HG03060 (cell line): ENCODE results near the gene RBM39.
"Not testable (repeated sequence)": the region's sequence is repeated elsewhere in the genome, so short reads cannot be mapped to it uniquely, and the experiment has no call there.

Experiments used
- ATAC-seq: cut with Tn5 transposase; IDR thresholded peaks from one replicate; pipeline ENCODE4 v1.9.1; 2021; ENCODE audit warnings: low read depth, moderate number of reproducible peaks; ENCODE audit not compliant: unreplicated experiment

RBM39 gene

DNA sequence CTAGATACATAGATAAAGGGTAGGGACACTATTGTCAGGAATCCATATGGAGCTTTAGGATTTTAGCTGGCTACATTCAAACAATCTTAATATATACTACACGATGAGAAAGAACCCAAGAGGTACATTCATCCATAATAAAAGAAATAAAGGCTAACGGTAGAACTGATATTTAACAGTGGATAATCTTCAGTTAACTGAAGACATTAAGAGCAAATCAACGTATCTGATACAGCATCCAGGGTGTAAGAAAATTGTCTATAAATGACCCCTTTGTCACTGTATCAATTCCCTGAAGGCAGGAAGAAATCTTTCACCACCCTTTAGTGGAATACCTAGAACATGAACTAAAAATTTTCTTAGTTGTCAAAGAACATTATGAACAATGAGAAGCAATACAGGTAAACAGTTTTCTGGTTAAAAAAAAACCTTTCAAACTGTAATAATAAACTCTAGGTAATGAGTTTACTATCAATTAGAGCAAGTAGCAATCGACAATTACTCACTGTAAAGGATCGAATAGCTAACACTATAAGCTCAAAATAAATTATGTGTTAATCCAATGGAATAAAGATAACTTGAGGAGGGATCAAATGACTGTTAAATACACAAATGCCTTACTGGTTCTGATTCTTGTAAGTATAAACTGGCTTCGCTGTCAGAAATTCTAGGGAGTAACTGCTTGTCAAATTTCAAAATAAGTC, 31.0 kb downstream of the RBM39 start:
- no peak for ATAC-seq

DNA sequence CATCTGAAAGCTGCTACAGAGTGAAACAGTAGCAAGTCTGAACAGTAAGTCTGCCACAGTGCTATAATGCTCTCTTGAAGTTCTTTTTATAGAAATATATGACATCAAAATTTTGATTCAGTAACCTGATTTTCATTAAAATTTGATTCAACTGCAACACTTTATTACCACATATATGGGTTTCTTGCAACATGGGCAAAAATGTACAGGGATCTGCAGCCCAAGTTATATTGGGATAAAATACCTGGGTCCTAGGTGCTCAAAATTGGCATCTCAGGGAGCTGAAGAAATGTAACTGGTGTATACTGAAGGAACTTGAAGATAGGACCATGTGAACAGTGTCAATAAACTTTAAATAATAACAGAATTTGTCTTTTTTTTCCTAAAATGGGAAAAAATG, 32.0 kb downstream of the RBM39 start:
- no peak for ATAC-seq

DNA sequence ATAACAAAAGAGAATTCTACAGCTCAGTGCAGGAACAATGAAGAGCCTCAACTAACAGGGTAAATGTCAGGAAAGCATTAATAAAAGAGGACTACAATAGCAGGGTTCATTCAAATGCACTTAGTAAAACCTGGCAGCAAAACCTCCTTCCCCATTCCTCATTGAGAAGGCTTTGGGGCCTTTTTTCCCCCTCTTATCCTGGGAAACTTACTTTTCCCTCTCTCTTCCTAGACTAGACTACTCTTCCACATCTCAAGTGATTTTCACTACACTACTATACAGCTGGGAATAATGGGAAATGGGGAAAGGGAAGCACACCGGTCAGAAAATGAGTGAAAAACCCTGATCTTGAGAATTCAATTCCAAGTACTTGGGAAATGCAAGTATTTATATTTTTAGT, 32.8 kb downstream of the RBM39 start:
- ATAC-seq: no peak

DNA sequence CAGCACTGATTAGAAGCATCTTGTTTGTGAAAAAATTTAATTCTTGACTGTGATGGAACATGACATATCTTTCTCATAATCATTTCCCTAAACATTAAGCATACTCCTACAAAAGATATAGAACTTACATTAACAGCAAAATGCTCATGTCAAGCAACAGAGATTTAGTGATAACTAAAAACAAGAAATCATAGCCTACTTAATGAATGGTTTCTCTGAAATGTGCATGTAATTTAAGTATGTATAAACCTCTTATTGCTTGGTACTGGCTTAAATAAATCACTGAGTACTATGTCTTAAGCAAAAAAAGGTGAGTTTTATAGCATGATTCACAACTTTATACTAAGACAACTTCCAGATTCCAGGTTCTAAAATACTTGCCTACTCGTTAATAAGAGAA, 33.6 kb downstream of the RBM39 start:
- ATAC-seq: no peak

DNA sequence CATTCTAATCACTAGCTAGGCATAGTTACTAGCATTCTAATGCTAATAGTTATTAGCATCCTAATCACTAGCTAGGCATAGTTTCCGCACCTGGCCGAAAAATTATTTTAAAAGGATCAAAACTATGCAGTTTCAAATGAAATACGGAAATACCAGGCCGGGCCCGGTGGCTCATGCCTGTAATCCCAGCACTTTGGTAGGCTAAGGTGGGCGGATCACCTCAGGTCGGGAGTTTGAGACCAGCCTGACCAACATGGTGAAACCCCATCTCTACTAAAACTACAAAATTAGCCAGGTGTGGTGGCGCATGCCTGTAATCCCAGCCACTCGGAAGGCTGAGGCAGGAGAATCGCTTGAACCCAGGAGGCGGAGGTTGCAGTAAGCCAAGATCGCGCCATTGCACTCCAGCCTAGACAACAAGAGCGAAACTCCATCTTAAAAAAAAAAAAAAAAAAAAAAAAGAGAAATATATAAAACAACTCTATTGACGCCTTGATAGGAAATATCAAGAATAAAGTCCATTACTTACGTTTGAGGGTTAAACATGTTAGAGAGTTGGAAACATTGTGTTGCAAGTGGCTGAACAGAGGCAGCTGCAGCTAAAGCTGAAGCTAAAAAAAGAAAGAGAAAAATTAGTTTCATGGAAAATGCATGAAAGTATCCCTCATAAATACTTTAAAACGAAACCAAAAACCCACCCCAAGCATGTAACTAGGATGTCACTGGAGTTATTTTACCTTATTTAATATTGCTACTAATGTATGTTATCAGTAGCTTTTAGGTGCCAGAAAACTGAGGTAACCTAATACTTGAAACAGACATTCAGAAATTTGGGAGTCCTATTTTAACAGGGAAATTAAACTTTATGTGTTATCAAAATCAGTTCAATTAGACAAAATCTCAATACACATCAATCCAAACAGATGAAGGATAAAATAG, 35.2 kb downstream of the RBM39 start:
- not testable (repeated sequence) for ATAC-seq

DNA sequence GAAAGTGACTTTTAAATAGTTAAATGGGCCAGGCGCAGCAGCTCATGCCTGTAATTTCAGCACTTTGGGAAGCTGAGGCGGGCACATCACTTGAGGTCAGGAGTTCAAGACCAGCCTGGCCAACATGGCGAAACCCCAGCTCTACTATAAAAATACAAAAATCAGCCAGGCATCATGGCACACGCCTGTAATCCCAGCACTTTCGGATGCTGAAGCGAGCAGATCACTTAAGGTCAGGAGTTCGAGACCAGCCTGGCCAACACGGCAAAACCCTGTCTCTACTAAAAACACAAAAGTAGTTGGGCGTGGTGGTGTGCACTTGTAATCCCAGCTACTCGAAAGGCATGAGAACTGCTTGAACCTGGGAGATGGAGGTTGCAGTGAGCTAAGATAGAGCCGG, 36.2 kb downstream of the RBM39 start:
- not testable (repeated sequence) for ATAC-seq

DNA sequence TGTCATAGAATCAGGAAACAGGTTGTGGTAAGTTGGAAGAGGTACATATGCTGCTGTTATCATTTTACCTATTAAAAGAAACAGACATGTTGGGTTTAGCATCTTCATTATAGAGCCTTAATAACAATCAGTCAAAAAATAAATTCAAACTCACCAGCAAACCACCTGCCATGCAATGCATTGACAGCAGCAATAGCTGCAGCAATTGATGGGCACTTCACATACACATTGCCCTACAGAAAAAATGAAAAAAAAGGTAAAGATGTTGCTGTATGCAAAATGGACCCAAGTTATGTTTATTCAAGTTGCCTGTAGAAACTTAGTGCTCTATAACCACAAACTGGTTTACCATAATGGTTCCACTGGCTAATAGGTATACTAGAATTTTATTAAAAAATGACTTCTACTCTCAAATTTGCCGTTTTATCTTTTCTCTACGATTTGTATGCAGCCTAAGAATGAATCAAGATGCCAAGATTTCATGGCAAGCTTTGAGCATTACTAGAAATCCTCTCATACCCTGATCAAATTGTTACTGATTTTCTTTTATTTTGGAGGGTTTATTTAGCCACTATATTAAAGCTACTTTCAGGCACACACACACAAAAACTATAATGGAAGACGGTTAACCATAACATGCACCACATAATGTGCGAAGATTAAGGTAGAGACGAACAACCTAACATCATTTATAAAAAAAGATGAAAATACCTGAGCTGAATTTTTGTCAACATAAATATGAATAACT, 37.4 kb downstream of the RBM39 start:
- no peak for ATAC-seq

DNA sequence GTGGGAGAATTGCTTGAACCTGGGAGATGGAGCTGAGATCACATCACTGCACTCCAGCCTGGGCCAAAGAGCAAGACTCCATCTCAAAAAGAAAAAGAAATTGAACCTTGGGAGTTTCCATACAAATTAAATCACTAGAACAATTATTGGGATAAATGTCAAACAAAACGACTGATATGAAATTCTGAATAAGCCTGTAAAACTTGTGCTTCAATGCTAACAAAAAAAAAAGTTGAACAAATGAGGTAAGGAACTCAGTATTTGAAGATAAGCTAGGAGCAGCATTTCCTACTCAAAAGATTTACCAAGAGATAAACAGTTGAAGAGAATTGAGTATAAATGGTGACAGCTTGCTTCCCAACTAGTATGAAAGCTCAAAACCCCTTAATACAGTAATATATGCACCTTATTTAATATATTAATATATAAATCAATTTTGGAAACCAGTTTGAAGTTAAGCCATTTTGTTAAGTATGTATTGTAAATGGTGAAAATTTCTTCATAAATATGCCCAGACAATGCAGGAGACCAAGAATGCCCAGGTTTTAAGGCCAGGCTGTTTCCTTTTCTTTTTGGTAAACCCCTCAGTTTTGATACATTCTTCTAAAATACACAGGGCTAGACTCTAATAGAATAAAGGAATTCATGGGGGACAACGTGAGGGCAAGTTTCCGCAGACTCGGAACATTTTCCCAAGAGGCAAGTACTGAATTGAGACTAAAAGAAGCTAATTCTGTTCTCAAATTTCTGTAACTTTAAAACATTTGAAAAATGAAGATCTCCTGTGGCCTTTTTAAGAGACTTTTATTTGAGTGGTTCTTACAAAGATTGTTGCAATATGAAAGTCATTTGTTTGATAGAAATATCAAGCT, 39.0 kb downstream of the RBM39 start:
- no peak for ATAC-seq

DNA sequence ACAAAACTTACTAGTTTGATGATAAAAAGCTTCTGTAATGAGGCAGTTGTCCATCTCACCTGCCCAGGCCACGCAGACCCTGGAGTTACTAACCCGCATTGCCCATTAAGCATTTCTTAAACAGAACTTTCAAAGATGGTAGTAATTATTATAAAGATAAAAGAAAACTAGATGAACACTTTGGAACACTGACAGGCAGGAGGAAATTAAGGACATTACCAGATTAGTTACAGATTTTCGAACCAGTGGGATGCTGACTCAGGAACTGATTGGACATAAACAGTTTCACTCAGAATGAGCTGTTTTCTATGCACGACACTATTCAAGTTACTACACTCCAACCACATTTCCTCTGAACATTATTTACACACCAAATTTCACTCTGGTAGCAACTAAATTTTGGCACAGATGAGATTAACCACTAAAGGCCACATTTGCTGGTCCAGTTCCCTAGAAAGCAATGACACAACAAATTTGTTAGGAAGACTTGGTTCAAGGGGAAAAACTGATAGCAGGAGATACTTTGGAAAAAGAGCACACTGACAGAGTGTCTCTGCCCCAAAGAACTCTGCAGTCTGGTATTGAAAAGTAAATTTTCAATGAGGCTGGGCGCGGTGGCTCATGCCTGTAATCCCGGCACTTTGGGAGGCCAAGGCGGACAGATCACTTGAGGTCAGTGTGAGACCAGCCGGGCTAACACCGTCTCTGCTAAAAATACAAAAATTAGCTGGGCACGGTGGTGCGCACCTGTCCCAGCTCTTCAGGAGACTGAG, 39.8 kb downstream of the RBM39 start:
- no peak for ATAC-seq

DNA sequence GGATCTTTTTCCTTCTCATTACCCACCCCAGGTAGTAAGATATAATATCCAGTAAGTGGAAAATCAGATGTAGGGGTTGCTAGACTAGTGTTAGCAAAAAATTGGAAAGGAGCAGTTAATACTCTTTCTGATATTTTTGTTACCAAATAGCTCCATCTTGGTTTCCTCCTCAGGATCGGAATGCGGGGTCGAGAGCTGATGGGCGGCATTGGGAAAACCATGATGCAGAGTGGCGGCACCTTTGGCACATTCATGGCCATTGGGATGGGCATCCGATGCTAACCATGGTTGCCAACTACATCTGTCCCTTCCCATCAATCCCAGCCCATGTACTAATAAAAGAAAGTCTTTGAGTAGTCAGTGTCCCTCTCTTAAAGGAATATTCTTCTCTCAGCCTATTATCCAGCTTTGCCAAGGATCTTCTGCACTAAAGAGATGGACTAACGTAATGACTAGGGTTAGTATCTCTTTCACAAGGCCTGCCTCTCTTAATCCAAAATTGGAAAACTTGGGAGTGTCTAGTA, 41.4 kb downstream of the RBM39 start:
- no peak for ATAC-seq

DNA sequence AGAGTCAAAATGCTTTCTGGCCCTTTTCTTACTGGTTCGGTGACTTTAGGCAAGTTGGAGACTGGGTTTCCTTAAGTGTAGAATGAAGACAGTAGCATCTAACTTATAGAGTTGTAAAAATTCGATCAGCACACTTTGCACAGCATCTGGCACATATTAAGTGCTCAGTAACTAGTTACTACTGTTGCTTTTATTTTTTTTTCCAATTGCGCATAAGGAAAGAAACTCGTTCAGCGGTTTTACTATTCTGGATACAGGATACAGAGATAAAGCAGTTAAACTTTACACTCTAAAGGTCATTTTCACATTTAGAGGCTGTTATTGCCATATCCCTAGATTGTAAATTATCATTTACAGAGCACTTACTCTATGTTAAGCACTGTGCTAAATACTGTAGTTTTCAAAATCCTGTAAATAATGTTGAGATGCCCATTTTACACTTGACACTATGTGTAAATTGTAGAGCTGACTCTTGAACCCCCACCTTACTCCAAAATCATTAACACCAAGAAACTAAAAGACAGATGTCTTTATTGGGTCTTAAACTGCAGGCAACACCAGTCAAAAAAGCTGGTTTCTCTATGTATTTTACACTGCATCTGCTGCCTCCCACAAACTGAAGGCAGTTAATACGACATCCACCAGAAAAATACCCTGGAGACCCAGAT, 42.0 kb downstream of the RBM39 start:
- no peak for ATAC-seq

DNA sequence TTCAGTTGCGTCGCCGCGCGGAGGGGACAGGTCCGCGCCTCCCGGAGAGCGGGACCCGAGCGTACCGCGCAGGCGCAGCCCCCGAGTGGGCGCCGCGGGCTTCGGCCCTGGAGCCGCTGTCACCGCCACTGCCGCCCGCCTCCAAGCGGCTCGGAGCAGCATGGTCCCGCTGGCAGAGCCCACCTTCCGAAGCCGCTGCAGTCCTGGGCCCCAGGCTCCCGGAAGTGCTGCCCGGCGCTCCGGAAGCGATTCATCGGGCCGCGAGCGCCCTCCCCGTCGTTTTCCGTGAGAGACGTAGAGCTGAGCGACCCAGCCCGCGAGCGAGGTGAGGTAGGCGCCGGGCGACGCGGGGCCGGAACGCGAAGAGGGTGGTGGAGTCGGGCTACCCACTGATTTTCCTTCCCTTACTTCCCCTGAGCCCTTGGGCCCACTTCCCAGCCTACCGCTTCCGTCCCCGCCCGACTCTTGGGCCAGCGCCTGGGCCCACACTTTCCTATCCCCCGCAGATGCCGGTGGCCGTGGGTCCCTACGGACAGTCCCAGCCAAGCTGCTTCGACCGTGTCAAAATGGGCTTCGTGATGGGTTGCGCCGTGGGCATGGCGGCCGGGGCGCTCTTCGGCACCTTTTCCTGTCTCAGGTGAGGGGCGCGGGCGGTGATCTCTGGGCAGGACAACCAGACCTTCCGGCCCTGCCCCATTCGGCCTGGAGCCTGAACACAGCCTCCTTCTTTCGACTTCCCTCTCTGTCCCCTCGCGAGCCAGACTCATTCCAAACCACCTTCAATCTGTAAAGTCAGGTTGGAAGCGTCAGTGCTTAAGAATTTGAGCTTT, 42.7 kb downstream of the RBM39 start, which contains the start of the genes NFS1 and ROMO1:
Gene NFS1, minus strand, starts transcription at position 226 of the 830 bp plus-strand sequence. Its CDS starts 64 bp downstream, at position 162.
Gene ROMO1, plus strand, starts transcription at position 279 of the 830 bp plus-strand sequence. Its CDS starts 228 bp downstream, at position 507.
- ATAC-seq: peak; percentile 50

DNA sequence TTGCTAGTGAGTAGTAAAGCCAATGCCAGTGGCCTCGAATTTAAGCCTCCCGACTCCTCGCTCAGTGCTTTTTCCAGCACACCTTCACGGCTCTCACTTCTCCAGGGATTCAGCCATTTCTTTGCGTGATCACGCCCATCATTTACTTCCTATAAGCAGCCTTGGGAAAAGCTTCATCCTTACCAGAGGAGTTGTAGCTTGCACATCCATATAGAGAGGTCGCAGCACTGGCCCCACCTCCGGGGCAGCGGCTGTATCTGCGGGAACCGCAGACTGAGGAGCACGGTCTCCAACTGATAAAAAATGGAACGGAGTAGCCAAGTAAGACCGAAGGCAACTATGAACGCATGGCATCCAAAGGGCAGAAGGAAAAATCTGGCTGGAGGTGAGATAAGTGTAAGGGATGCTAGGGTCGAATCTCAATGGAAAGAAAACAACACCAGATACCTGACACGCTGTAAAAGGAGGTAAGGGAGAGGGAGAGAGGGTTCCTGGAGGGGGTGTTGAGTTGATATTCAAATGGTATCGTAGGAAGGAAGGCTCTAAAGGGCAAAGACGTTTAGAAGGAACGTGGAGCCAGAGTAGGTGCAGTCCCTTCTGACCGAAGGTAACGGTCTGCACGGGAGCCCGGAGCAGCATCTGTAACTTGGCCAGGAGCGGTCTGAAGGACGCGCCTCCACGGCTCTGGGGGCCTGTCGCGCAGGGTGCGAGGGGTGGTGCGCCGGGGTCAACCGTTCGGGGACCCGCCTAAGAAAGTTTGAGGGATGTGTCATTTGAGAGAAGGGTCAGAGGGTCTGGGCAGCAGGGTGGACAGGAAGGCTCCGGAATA, 43.5 kb downstream of the RBM39 start:
- ATAC-seq: no peak

DNA sequence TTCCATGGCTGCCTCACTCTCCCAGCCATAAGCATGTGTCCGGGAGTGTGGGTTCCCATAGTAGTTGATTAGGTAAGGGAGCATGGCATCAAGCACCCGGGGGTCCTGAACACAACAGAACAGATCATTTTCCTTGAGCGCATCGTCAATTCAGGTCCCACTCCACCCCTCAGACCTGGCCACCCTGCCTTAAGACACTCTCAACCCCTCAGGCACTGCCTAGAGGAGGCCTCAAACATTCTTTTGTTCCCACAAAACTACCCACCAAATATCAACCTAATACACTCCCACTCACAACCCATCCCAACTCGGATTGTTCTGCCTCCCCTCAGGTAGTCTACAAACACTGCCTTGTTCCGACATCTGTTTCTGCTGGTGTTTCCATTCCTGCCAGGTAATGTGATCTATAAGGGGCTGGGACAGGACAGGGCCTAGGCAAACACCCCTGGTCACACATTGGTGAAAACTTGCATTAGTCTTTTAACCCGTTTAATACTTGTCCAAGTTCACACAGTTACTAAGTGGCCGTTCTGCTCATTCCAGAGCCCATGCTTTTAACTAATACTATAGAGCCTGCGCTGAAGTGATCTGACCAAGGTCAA, 44.3 kb downstream of the RBM39 start:
- no peak for ATAC-seq

DNA sequence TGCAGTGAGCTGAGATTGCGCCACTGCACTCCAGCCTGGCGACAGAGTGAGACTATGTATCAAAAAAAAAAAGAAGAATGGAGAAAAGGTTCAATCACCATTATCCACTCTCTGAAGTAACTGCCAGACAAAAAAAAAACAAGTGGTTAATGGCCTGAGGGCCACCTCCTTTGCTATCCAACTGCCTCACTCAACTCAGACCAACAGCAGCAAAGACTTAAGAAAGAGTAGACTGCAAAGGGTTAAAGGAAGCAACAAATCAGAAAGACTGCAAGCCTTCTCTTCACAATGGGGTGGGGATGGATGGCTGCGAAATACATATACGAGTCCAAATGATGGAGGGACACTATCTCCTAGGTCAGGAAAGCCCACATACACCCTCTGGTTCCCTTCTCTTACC, 46.1 kb downstream of the RBM39 start:
- ATAC-seq: no peak

DNA sequence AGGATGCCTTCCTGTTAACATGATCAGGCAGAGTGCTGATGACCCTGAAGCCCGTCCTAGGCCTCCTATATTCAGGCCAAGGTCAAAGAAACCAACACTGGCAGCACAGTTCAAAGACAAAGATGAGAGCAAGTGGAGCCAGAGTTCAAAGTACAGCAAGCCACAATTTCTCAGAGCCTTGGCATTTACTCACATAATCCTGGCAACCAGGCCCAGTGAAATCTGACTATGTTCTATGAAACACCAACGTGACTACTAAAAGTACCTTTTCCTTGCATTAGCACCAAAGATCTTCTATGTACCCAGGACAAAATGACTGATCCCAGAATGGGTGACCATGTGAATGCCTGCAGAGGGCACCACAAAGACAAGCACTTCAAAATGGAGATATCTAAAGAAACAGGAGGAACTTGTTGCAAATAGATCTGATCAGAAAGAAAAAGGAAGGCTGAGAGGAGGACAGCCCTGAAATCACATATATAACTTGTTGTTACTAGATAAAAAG, 46.8 kb downstream of the RBM39 start:
- ATAC-seq: no peak
